Measurements from ENCODE around the gene PIGR. TPM values are rescaled to one million over a fixed set of nuclear protein-coding genes. Genes with fewer than 3 reads are reported as not detected.

Gene PIGR
- total RNA-seq, 1 experiment from 2014 or later = not detected

GRCh38 chr1:206962272-206962671, 16.0 kb upstream of the PIGR start:
- no peak for TF ChIP-seq EZH2 (IDR thresholded peaks at IDR 0.05; ENCODE audit: low read length, unreplicated experiment)
- no peak for TF ChIP-seq EZH2phosphoT487 (IDR thresholded peaks at IDR 0.05; ENCODE audit: borderline replicate concordance, low read length)
- TF ChIP-seq CTCF (conservative IDR thresholded peaks at IDR 0.05; ENCODE audit: low read depth, low read length) = no peak
- intact Hi-C loops (cut with micrococcal nuclease) = no loop called here
- CTCF ChIA-PET = interaction anchor here (0.6 kb wide), 1 partner anchor 151 kb away, joined by 3 read pairs; no protein-coding TSS in a partner anchor

GRCh38 chr1:206961668-206962067, 15.4 kb upstream of the PIGR start:
- H4K20me1 ChIP-seq (ENCODE audit: low read length) = no peaks in the 10 kb centered on the region
- DNase-seq = no peak
- no peaks in the 10 kb centered on the region for H3K79me2 ChIP-seq (ENCODE audit: low read length)
- no peak overlapping the region for H3K4me3 ChIP-seq (ENCODE audit: low read length)
- H3F3A ChIP-seq (ENCODE audit: low read length, unreplicated experiment) = no peaks in the 10 kb centered on the region
- no peaks in the 10 kb centered on the region for H3K36me3 ChIP-seq (ENCODE audit: low read depth, low read length)
- no peaks in the 10 kb centered on the region for H3K9me3 ChIP-seq (ENCODE audit: low read length)
- no peak for ATAC-seq
- no peaks in the 10 kb centered on the region for H3K9me2 ChIP-seq (replicated peaks; ENCODE audit: low read length)
- CTCF ChIA-PET = no interaction called here
- BruUV-seq (replicated peaks) = no TSS peak
- no peaks in the 10 kb centered on the region for H3K4me1 ChIP-seq (ENCODE audit: insufficient read depth, low read length)
- no peak overlapping the region for H3K9ac ChIP-seq (ENCODE audit: low read length)
- H2AFZ ChIP-seq (ENCODE audit: low read length) = no peak overlapping the region
- POLR2A ChIA-PET (ENCODE audit: unreplicated experiment) = interaction anchor here (0.5 to 0.8 kb wide), 2 partner anchors 63 to 95 kb away, joined by 4 to 5 read pairs; no protein-coding TSS in a partner anchor
- H3K27ac ChIP-seq (ENCODE audit: low read length) = no peak overlapping the region
- no peak for TF ChIP-seq EZH2phosphoT487 (IDR thresholded peaks at IDR 0.05; ENCODE audit: borderline replicate concordance, low read length)
- no peak for TF ChIP-seq CTCF (conservative IDR thresholded peaks at IDR 0.05; ENCODE audit: low read depth, low read length)
- TF ChIP-seq EZH2 (IDR thresholded peaks at IDR 0.05; ENCODE audit: low read length, unreplicated experiment) = no peak
- H3K27me3 ChIP-seq (ENCODE audit: low read length) = no peaks in the 10 kb centered on the region
- H3K4me2 ChIP-seq (ENCODE audit: low read length) = no peak overlapping the region
- intact Hi-C loops (cut with micrococcal nuclease) = no loop called here

More at GRCh38 chr1:206962272-206962671, 16.0 kb upstream of the PIGR start:
- POLR2A ChIA-PET (ENCODE audit: unreplicated experiment) = interaction anchor here (0.5 kb wide), 1 partner anchor 95 kb away, joined by 4 read pairs; no protein-coding TSS in a partner anchor
- Histone ChIP-seq H3K27ac (ENCODE audit: low read length) (no peak overlapping the region), H2AFZ (ENCODE audit: low read length) (no peak overlapping the region), H3K27me3 (ENCODE audit: low read length) (no peaks in the 10 kb centered on the region), H3K9me2 (replicated peaks; ENCODE audit: low read length) (no peaks in the 10 kb centered on the region), H3F3A (ENCODE audit: low read length, unreplicated experiment) (no peaks in the 10 kb centered on the region), H3K36me3 (ENCODE audit: low read depth, low read length) (no peaks in the 10 kb centered on the region), H4K20me1 (ENCODE audit: low read length) (no peaks in the 10 kb centered on the region), H3K4me3 (ENCODE audit: low read length) (no peak overlapping the region), H3K4me2 (ENCODE audit: low read length) (no peak overlapping the region), H3K4me1 (ENCODE audit: insufficient read depth, low read length) (peaks cover 2% of the 10 kb centered on the region; the same call in 1 of the 2 replicates), H3K79me2 (ENCODE audit: low read length) (no peaks in the 10 kb centered on the region), H3K9me3 (ENCODE audit: low read length) (no peaks in the 10 kb centered on the region), H3K9ac (ENCODE audit: low read length) (no peak overlapping the region)
- DNase-seq (no peak), ATAC-seq (no peak)
- BruUV-seq (replicated peaks) = no TSS peak

GRCh38 chr1:206960676-206961386, 14.6 kb upstream of the PIGR start:
- ATAC-seq (no peak), DNase-seq (no peak)
- Histone ChIP-seq H3K4me3 (ENCODE audit: low read length) (no peak overlapping the region), H3K9me2 (replicated peaks; ENCODE audit: low read length) (no peaks in the 10 kb centered on the region), H3K79me2 (ENCODE audit: low read length) (no peaks in the 10 kb centered on the region), H2AFZ (ENCODE audit: low read length) (no peak overlapping the region), H3K9ac (ENCODE audit: low read length) (no peak overlapping the region), H3K9me3 (ENCODE audit: low read length) (no peaks in the 10 kb centered on the region), H3K36me3 (ENCODE audit: low read depth, low read length) (no peaks in the 10 kb centered on the region), H3K27me3 (ENCODE audit: low read length) (no peaks in the 10 kb centered on the region), H4K20me1 (ENCODE audit: low read length) (no peaks in the 10 kb centered on the region), H3K27ac (ENCODE audit: low read length) (no peak overlapping the region), H3K4me2 (ENCODE audit: low read length) (no peak overlapping the region), H3F3A (ENCODE audit: low read length, unreplicated experiment) (no peaks in the 10 kb centered on the region), H3K4me1 (ENCODE audit: insufficient read depth, low read length) (no peaks in the 10 kb centered on the region)
- ChIA-PET POLR2A (ENCODE audit: unreplicated experiment) (interaction anchor here (0.8 kb wide), 1 partner anchor 64 kb away, joined by 5 read pairs; no protein-coding TSS in a partner anchor), CTCF (no interaction called here)
- TF ChIP-seq CTCF (conservative IDR thresholded peaks at IDR 0.05; ENCODE audit: low read depth, low read length) = no peak
- TF ChIP-seq EZH2phosphoT487 (IDR thresholded peaks at IDR 0.05; ENCODE audit: borderline replicate concordance, low read length) = no peak
- TF ChIP-seq EZH2 (IDR thresholded peaks at IDR 0.05; ENCODE audit: low read length, unreplicated experiment) = no peak
- intact Hi-C loops (cut with micrococcal nuclease) = no loop called here
- no TSS peak for BruUV-seq (replicated peaks)

Data from PC-3 (cell line).